Hippocampal formation (tissue), 2 donors: Measurements from ENCODE around the gene NXPE1.

ENCODE experiments used
- DNase-seq, 2 donors: peaks; one replicate each; lab custom pipeline; 2025; lab: John Stamatoyannopoulos, UW

Gene NXPE1

GRCh38 chr11:114562166-114562916, 2.7 kb upstream of the NXPE1 start:
- no peak for DNase-seq

- DNase-seq, result no peak
Measured at GRCh38 chr11:114556135-114556534, 3.5 kb downstream of the NXPE1 start.

GRCh38 chr11:114553642-114554041, 6.0 kb downstream of the NXPE1 start:
- no peak for DNase-seq

- no peak for DNase-seq
Measured at GRCh38 chr11:114551060-114551459, 8.6 kb downstream of the NXPE1 start.

GRCh38 chr11:114525682-114526081, 34.0 kb downstream of the NXPE1 start:
- no peak for DNase-seq

- no peak for DNase-seq
Measured at GRCh38 chr11:114524122-114524521, 35.6 kb downstream of the NXPE1 start.

GRCh38 chr11:114522818-114523217, 36.9 kb downstream of the NXPE1 start:
- DNase-seq, result no peak

GRCh38 chr11:114511538-114511937, 48.1 kb downstream of the NXPE1 start:
- no peak for DNase-seq

GRCh38 chr11:114511079-114511478, 48.6 kb downstream of the NXPE1 start:
- no peak for DNase-seq

GRCh38 chr11:114501901-114502300, 57.8 kb downstream of the NXPE1 start:
- DNase-seq, result no peak

GRCh38 chr11:114499756-114500155, 59.9 kb downstream of the NXPE1 start:
- DNase-seq, result no peak

- DNase-seq, result no peak
Measured at GRCh38 chr11:114496915-114497314, 62.8 kb downstream of the NXPE1 start.

- DNase-seq, result no peak
Measured at GRCh38 chr11:114483929-114484328, 75.8 kb downstream of the NXPE1 start.

GRCh38 chr11:114482114-114482513, 77.6 kb downstream of the NXPE1 start:
- no peak for DNase-seq

- DNase-seq, result no peak
Measured at GRCh38 chr11:114479331-114479730, 80.3 kb downstream of the NXPE1 start.

GRCh38 chr11:114478768-114479167, 80.9 kb downstream of the NXPE1 start:
- no peak for DNase-seq

GRCh38 chr11:114478001-114478410, 81.7 kb downstream of the NXPE1 start:
- DNase-seq, result no peak

GRCh38 chr11:114472661-114473060, 87.0 kb downstream of the NXPE1 start:
- DNase-seq, result no peak
